ENCODE results near the gene PAFAH1B1.

DNA sequence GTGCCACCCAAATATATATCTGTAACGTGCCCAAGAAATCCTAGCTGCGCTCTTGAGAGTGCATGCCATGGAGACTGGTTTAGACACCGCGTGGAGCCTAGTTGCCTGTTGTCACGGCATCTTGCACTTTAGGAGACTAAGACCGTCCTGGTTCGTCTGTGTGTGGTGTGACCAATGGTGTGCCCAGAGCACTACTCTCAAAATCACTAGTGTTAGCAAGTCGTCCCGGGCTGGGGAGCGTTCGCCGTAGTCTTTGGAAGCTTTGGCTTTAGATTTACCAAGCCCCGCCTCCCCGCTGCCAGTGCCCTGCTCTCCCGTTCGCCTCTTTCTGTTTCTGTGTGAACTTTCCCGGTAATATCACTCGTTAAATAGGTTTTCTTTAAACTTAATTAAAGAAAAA is 91.1 kb downstream of the PAFAH1B1 start:
- TF ChIP-seq, protein P1, sequence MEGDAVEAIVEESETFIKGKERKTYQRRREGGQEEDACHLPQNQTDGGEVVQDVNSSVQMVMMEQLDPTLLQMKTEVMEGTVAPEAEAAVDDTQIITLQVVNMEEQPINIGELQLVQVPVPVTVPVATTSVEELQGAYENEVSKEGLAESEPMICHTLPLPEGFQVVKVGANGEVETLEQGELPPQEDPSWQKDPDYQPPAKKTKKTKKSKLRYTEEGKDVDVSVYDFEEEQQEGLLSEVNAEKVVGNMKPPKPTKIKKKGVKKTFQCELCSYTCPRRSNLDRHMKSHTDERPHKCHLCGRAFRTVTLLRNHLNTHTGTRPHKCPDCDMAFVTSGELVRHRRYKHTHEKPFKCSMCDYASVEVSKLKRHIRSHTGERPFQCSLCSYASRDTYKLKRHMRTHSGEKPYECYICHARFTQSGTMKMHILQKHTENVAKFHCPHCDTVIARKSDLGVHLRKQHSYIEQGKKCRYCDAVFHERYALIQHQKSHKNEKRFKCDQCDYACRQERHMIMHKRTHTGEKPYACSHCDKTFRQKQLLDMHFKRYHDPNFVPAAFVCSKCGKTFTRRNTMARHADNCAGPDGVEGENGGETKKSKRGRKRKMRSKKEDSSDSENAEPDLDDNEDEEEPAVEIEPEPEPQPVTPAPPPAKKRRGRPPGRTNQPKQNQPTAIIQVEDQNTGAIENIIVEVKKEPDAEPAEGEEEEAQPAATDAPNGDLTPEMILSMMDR (IDR thresholded peaks at IDR 0.05) = no peak
- TF ChIP-seq POLR2A (IDR thresholded peaks at IDR 0.05) = no peak

Data from adrenal gland (tissue), 5 donors.